Fibroblast of pulmonary artery (primary cell): ENCODE measurements around the gene EPHA8.

Experiments
- DNase-seq: peaks from one replicate; pipeline ENCODE4 v3.0.0-alpha.2; 2010; ENCODE audit warnings: low read depth
- H3K4me3 ChIP-seq: replicated peaks from 2 replicates; pipeline ENCODE4 v1.5.1; 2011; ENCODE audit warnings: low read depth, mild to moderate bottlenecking, control low read depth, low read length, moderate library complexity
- CTCF ChIP-seq: IDR thresholded peaks from 2 replicates; pipeline ENCODE4 v1.5.1; 2011; ENCODE audit warnings: mild to moderate bottlenecking, control low read depth, low read length, inconsistent platforms; ENCODE audit errors: missing control alignments

The EPHA8 gene

GRCh38 chr1:22629886-22630285, 66.6 kb downstream of the EPHA8 start:
- H3K4me3 ChIP-seq = no peak overlapping the region
- no peak for TF ChIP-seq CTCF
- DNase-seq = no peak

- H3K4me3 ChIP-seq = no peak overlapping the region
- no peak for DNase-seq
- no peak for TF ChIP-seq CTCF
Observed at GRCh38 chr1:22633697-22634463, 70.6 kb downstream of the EPHA8 start.

GRCh38 chr1:22635436-22635835, 72.1 kb downstream of the EPHA8 start:
- no peak for TF ChIP-seq CTCF
- no peak overlapping the region for H3K4me3 ChIP-seq
- no peak for DNase-seq

GRCh38 chr1:22636353-22636752, 73.1 kb downstream of the EPHA8 start, which contains the start of gene C1QA:
TSS of gene C1QA (plus strand) at chr1:22636628. CDS start at chr1:22637617, 989 bp downstream.
- H3K4me3 ChIP-seq = no peak within 1 kb of the TSS
- no peak for DNase-seq
- TF ChIP-seq CTCF = no peak

GRCh38 chr1:22636927-22637326, 73.6 kb downstream of the EPHA8 start:
- no peak overlapping the region for H3K4me3 ChIP-seq
- TF ChIP-seq CTCF = no peak
- DNase-seq = no peak

- TF ChIP-seq CTCF = no peak
- no peak overlapping the region for H3K4me3 ChIP-seq
- no peak for DNase-seq
Observed at GRCh38 chr1:22637907-22638445, 74.7 kb downstream of the EPHA8 start.
